ENCODE results near the gene ZNF385B. TPM values are rescaled to one million over a fixed set of nuclear protein-coding genes. Genes with fewer than 3 reads are reported as not detected.

ZNF385B gene
- total and polyA plus RNA-seq, 8 donors: 1.8 to 41.4 (median 3.5) TPM; not detected in 1

DNA sequence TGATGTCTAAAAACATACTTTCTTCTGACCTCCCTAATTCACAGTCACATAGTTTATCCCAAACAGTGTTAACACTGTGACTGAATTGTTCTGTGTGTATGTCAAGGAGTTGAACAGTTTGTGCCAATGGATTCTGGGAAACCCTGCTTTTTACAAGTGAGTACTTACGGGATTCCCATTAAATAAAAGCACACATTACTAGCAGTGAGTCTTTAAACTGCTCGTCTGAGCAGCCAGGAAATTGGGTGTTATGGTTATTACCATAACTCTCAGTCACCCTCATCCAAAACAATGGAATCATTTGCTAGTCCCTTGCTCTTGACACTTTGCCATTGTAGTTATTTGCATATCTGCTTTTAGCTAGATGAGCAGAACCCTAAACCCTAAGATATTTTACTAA, 209.1 kb downstream of the ZNF385B start:
- no peaks in the 10 kb centered on the region for H3K36me3 ChIP-seq
- H3K27me3 ChIP-seq: no peaks in the 10 kb centered on the region
- H3K4me1 ChIP-seq: no peaks in the 10 kb centered on the region
- no peaks in the 10 kb centered on the region for H3K9me3 ChIP-seq
- 28 to 81% (median 35%) methylated on average over 2 of the region's 2 CpGs for WGBS, 5 donors
- TF ChIP-seq POLR2AphosphoS5 (IDR thresholded peaks at IDR 0.05) (no peak), EP300 (IDR thresholded peaks at IDR 0.05) (no peak), POLR2A (IDR thresholded peaks at IDR 0.05) (no peak)
- TF ChIP-seq, protein P1, sequence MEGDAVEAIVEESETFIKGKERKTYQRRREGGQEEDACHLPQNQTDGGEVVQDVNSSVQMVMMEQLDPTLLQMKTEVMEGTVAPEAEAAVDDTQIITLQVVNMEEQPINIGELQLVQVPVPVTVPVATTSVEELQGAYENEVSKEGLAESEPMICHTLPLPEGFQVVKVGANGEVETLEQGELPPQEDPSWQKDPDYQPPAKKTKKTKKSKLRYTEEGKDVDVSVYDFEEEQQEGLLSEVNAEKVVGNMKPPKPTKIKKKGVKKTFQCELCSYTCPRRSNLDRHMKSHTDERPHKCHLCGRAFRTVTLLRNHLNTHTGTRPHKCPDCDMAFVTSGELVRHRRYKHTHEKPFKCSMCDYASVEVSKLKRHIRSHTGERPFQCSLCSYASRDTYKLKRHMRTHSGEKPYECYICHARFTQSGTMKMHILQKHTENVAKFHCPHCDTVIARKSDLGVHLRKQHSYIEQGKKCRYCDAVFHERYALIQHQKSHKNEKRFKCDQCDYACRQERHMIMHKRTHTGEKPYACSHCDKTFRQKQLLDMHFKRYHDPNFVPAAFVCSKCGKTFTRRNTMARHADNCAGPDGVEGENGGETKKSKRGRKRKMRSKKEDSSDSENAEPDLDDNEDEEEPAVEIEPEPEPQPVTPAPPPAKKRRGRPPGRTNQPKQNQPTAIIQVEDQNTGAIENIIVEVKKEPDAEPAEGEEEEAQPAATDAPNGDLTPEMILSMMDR (IDR thresholded peaks at IDR 0.05): no peak
- H3K4me3 ChIP-seq: no peak overlapping the region
- intact Hi-C loops (cut with DNase I; ENCODE audit: low total_unique reads): no loop called here
- no peak for DNase-seq
- no peak overlapping the region for H3K27ac ChIP-seq

DNA sequence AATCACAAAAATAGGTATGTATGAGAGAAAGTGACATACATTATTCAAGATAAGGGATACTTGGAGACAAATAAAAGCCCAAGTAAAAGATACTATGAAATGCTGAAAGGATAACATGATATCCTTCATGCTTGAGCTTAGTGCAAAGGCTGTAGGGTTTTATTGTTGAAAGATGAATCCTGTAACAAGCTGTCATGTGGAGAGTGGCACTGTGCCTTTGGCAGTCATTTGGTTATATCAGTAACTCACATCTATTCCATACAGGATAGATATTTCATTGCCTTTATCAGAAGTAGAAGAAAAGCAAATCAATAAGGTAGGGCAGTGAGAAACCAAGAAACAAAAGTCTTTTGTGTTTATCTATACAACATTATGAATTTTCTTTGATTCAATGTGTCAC, 211.0 kb downstream of the ZNF385B start:
- H3K27ac ChIP-seq: no peak overlapping the region
- no peaks in the 10 kb centered on the region for H3K4me1 ChIP-seq
- no peak overlapping the region for H3K4me3 ChIP-seq
- H3K27me3 ChIP-seq: no peaks in the 10 kb centered on the region
- no peaks in the 10 kb centered on the region for H3K9me3 ChIP-seq
- DNase-seq: no peak
- no peak for TF ChIP-seq EP300 (IDR thresholded peaks at IDR 0.05)
- H3K36me3 ChIP-seq: no peaks in the 10 kb centered on the region
- intact Hi-C loops (cut with DNase I; ENCODE audit: low total_unique reads): no loop called here

DNA sequence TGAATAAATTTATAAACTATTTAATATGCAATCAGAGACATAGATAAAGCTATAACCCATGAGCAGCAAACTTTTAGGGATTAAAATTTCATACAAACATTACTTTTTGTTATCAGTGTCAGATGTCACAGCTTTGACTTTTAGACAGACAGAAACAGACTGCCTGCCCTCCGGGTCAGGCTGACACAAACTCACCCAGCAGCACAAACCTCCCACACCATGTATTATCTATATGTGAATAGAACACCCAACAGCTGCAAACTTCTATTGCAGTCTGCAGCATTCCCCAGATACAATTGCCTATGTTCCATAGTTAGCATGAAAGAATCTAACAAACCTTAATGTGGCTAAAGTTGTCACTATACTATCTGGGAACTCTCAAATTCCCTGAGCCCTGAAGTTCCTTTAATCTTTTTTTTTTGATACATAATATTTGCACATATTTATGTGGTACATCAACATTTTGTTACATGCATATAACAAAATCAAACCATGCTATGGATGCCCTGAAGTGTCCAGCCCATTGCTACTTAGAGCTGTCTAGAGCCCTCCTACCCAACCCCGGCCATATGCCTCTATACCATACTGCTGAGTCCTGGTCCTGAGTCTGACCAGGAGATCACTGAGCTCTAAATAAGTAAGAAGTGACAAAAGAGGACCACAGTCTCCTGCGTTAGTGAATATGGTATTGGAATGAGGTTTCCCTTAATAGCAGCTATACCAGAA, 214.4 kb downstream of the ZNF385B start:
- WGBS, 5 donors: 73 to 88% (median 80%) methylated on average over 3 of the region's 3 CpGs
- Histone ChIP-seq H3K9me3 (no peaks in the 10 kb centered on the region), H3K4me1 (no peaks in the 10 kb centered on the region), H3K36me3 (no peaks in the 10 kb centered on the region), H3K27ac (no peak overlapping the region), H3K4me3 (no peak overlapping the region), H3K27me3 (no peaks in the 10 kb centered on the region)
- no peak for DNase-seq
- intact Hi-C loops (cut with DNase I; ENCODE audit: low total_unique reads): no loop called here
- no peak for TF ChIP-seq POLR2A (IDR thresholded peaks at IDR 0.05)

DNA sequence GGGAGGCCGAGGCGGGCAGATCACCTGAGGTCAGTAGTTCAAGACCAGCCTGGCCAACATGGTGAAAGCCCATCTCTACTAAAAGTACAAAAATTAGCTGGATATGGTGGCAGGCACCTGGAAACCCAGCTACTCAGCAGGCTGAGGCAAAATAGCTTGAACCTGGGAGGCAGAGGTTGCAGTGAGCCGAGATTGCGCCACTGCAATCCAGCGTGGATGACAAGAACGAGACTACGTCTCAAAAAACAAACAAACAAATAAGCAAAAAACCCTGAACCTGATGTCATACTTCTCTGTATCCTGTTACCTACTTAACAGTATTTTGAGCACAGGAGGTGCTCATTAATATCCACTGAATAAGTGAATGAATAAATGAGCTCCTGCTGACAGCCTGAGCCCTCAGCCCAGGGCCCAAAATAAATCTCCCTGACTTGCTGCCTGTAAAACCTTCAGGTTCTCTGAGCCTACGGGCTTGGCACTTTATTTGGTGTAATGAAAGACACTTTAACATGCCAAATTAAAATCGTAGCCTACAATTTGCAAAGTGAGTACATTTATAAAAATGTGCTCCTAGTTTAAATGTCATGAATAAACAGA, 215.1 kb downstream of the ZNF385B start:
- Histone ChIP-seq H3K4me1 (no peaks in the 10 kb centered on the region), H3K36me3 (no peaks in the 10 kb centered on the region), H3K4me3 (no peak overlapping the region), H3K9me3 (no peaks in the 10 kb centered on the region), H3K27ac (no peak overlapping the region), H3K27me3 (no peaks in the 10 kb centered on the region)
- DNase-seq: no peak
- WGBS, 5 donors: 77 to 91% (median 90%) methylated on average over 9 of the region's 9 CpGs
- intact Hi-C loops (cut with DNase I; ENCODE audit: low total_unique reads): no loop called here
- TF ChIP-seq, protein P1 (IDR thresholded peaks at IDR 0.05): no peak
- TF ChIP-seq POLR2A (IDR thresholded peaks at IDR 0.05) (no peak), POLR2AphosphoS5 (IDR thresholded peaks at IDR 0.05) (no peak), EP300 (IDR thresholded peaks at IDR 0.05) (no peak)

DNA sequence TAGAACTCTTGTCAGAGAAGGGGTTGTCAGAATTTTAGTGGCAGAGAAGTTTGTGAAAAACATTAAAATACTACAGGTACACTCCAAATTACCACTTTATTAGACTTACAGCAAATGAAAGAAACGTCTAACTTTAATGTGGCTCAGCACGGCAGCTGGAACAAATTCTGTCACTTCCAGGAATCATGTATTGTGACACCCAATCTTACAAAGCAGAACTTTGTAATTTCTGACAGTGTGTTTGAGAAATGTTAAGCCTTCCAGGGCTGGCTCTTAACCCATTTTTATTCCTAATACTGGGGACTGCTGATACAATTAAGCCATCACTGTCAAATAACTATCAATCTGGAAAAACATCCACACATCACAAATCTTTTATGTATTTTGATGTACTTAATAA, 216.4 kb downstream of the ZNF385B start:
- no peaks in the 10 kb centered on the region for H3K9me3 ChIP-seq
- no peaks in the 10 kb centered on the region for H3K27me3 ChIP-seq
- DNase-seq: no peak
- no peak overlapping the region for H3K27ac ChIP-seq
- H3K4me3 ChIP-seq: no peak overlapping the region
- TF ChIP-seq, protein P1 (IDR thresholded peaks at IDR 0.05): no peak
- TF ChIP-seq POLR2AphosphoS5 (IDR thresholded peaks at IDR 0.05) (no peak), POLR2A (IDR thresholded peaks at IDR 0.05) (no peak), EP300 (IDR thresholded peaks at IDR 0.05) (no peak)
- intact Hi-C loops (cut with DNase I; ENCODE audit: low total_unique reads): no loop called here
- no peaks in the 10 kb centered on the region for H3K4me1 ChIP-seq
- WGBS, 5 donors: 87 to 90% (median 88%) methylated on average over 2 of the region's 2 CpGs
- H3K36me3 ChIP-seq: no peaks in the 10 kb centered on the region

Data from stomach (tissue), 9 donors.